SK-N-SH treated with all-trans-retinoic acid at 6 μM for 48 hours (cell line): ENCODE data around the gene SLC27A5.
"Not testable (repeated sequence)": the region's sequence is repeated elsewhere in the genome, so short reads cannot be mapped to it uniquely, and the experiment has no call there.

ENCODE experiments used
- TOX ChIP-seq: fragments of 250-450 bp; sonication (Bioruptor Pico); IDR thresholded peaks from 2 replicates; pipeline ENCODE4 v1.8.0; 2021; ENCODE audit warnings: mild to moderate bottlenecking, moderate library complexity, borderline replicate concordance
- ZFP30 ChIP-seq: fragments of 450-650 bp; formaldehyde crosslinking; IDR thresholded peaks from 2 replicates; pipeline ENCODE4 v1.5.0; 2022; ENCODE audit warnings: mild to moderate bottlenecking, moderate library complexity

DNA sequence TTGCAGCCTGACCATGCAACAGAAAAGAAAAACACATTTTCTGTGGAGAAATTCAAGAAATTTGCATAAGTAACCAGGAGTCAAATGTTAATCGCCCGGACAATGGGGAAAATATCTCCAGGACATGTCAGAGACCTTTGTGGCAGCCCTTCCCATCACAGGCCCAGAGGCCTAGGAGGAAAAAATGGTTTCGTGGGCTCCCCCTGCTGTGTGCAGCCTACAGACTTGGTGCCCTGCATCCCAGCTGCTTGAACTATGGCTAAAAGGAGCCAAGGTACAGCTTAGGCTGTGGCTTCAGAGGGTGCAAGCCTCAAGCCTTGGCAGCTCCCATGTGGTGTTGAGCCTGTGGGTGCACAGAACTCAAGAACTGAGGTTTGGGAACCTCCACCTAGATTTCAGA lies 62.9 kb downstream of the SLC27A5 start:
- not testable (repeated sequence) for TF ChIP-seq ZFP30, TOX (CRISPR knock-in tag)
